ENCODE measurements around the gene APC. TPM values are rescaled to one million over a fixed set of nuclear protein-coding genes. Genes with fewer than 3 reads are reported as not detected.

Gene APC
- total RNA-seq, 1 experiment from 2014 or later: 47.6 TPM

GRCh38 chr5:112691758-112692157, 45.9 kb upstream of the APC start:
- H3K4me1 Mint-ChIP-seq (ENCODE audit: low read depth, unreplicated experiment): peaks cover 8% of the 10 kb centered on the region
- DNase-seq: peak; percentile 59
- intact Hi-C loops (cut with micrococcal nuclease; ENCODE audit: unreplicated experiment): loop anchor here (1.0 to 10.0 kb wide), 4 partner anchors 66 to 233 kb away; partner anchors contain the start of gene REEP5
- H3K27me3 Mint-ChIP-seq (ENCODE audit: unreplicated experiment): peaks cover 49% of the 10 kb centered on the region
- no peaks in the 10 kb centered on the region for H3K36me3 Mint-ChIP-seq (ENCODE audit: insufficient read depth, unreplicated experiment)
- H3K9me3 Mint-ChIP-seq (ENCODE audit: low read depth, unreplicated experiment): no peaks in the 10 kb centered on the region
- CTCF ChIA-PET: interaction anchor here (0.7 to 3.4 kb wide), 7 partner anchors 9 to 199 kb away, joined by 3 to 25 read pairs (median 4); no protein-coding TSS in a partner anchor
- no peak overlapping the region for H3K4me3 Mint-ChIP-seq (ENCODE audit: low read depth, unreplicated experiment)
- TF ChIP-seq CTCF (IDR thresholded peaks at IDR 0.05; ENCODE audit: unreplicated experiment): peak; percentile 38
- H3K27ac Mint-ChIP-seq (ENCODE audit: unreplicated experiment): no peak overlapping the region
- BruUV-seq (replicated peaks): no TSS peak

- CTCF ChIA-PET: interaction anchor here (0.6 to 3.4 kb wide), 6 partner anchors 10 to 156 kb away, joined by 3 to 25 read pairs (median 3); no protein-coding TSS in a partner anchor
- Mint-ChIP-seq H3K9me3 (ENCODE audit: low read depth, unreplicated experiment) (no peaks in the 10 kb centered on the region), H3K27me3 (ENCODE audit: unreplicated experiment) (peaks cover 49% of the 10 kb centered on the region), H3K4me1 (ENCODE audit: low read depth, unreplicated experiment) (peaks cover 8% of the 10 kb centered on the region), H3K27ac (ENCODE audit: unreplicated experiment) (no peak overlapping the region), H3K36me3 (ENCODE audit: insufficient read depth, unreplicated experiment) (no peaks in the 10 kb centered on the region), H3K4me3 (ENCODE audit: low read depth, unreplicated experiment) (no peak overlapping the region)
- no peak for TF ChIP-seq CTCF (IDR thresholded peaks at IDR 0.05; ENCODE audit: unreplicated experiment)
- no peak for DNase-seq
- intact Hi-C loops (cut with micrococcal nuclease; ENCODE audit: unreplicated experiment): loop anchor here (10.0 kb wide), 1 partner anchor 232 kb away; the partner anchor contains the start of gene REEP5
- BruUV-seq (replicated peaks): no TSS peak
Measured at GRCh38 chr5:112692472-112692871, 45.2 kb upstream of the APC start.

- DNase-seq: no peak
- Mint-ChIP-seq H3K4me3 (ENCODE audit: low read depth, unreplicated experiment) (no peak overlapping the region), H3K27ac (ENCODE audit: unreplicated experiment) (no peak overlapping the region), H3K36me3 (ENCODE audit: insufficient read depth, unreplicated experiment) (no peaks in the 10 kb centered on the region), H3K4me1 (ENCODE audit: low read depth, unreplicated experiment) (peaks cover 8% of the 10 kb centered on the region), H3K27me3 (ENCODE audit: unreplicated experiment) (peaks cover 41% of the 10 kb centered on the region), H3K9me3 (ENCODE audit: low read depth, unreplicated experiment) (no peaks in the 10 kb centered on the region)
- no TSS peak for BruUV-seq (replicated peaks)
- intact Hi-C loops (cut with micrococcal nuclease; ENCODE audit: unreplicated experiment): loop anchor here (10.0 kb wide), 1 partner anchor 232 kb away; the partner anchor contains the start of gene REEP5
- CTCF ChIA-PET: interaction anchor here (1.1 to 3.4 kb wide), 2 partner anchors 64 to 155 kb away, joined by 5 to 15 read pairs; no protein-coding TSS in a partner anchor
- TF ChIP-seq CTCF (IDR thresholded peaks at IDR 0.05; ENCODE audit: unreplicated experiment): no peak
Measured at GRCh38 chr5:112693301-112693700, 44.4 kb upstream of the APC start.

GRCh38 chr5:112694853-112695709, 42.6 kb upstream of the APC start:
- H3K36me3 Mint-ChIP-seq (ENCODE audit: insufficient read depth, unreplicated experiment): no peaks in the 10 kb centered on the region
- intact Hi-C loops (cut with micrococcal nuclease; ENCODE audit: unreplicated experiment): loop anchor here (10.0 kb wide), 1 partner anchor 230 kb away; the partner anchor contains the start of gene REEP5
- CTCF ChIA-PET: interaction anchor here (1.0 kb wide), 1 partner anchor 62 kb away, joined by 3 read pairs; no protein-coding TSS in a partner anchor
- no peaks in the 10 kb centered on the region for H3K9me3 Mint-ChIP-seq (ENCODE audit: low read depth, unreplicated experiment)
- no peak overlapping the region for H3K27ac Mint-ChIP-seq (ENCODE audit: unreplicated experiment)
- no peak overlapping the region for H3K4me3 Mint-ChIP-seq (ENCODE audit: low read depth, unreplicated experiment)
- DNase-seq: no peak
- no TSS peak for BruUV-seq (replicated peaks)
- H3K27me3 Mint-ChIP-seq (ENCODE audit: unreplicated experiment): peaks cover 29% of the 10 kb centered on the region
- H3K4me1 Mint-ChIP-seq (ENCODE audit: low read depth, unreplicated experiment): peaks cover 8% of the 10 kb centered on the region
- no peak for TF ChIP-seq CTCF (IDR thresholded peaks at IDR 0.05; ENCODE audit: unreplicated experiment)
